ENCODE measurements around the gene ARHGEF16.

ARHGEF16 gene

DNA sequence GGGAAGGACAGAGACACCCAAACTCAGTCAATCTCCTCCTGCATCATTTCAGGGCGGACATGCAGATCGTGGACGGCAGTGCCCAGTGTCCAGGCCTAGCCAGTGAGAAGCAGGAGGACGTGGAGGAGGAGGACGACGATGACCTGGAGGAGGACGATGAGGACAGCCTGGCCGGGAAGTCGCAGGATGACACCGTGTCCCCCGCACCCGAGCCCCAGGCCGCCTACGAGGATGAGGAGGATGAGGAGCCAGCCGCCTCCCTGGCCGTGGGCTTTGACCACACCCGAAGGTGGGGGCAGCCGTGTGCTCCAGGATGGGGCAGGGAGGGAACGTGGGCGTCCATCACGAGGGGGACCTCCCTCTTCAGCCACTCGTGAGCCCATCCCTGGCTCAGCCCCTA, 23.6 kb upstream of the ARHGEF16 start:
- no peaks in the 10 kb centered on the region for H3K9me3 Mint-ChIP-seq

DNA sequence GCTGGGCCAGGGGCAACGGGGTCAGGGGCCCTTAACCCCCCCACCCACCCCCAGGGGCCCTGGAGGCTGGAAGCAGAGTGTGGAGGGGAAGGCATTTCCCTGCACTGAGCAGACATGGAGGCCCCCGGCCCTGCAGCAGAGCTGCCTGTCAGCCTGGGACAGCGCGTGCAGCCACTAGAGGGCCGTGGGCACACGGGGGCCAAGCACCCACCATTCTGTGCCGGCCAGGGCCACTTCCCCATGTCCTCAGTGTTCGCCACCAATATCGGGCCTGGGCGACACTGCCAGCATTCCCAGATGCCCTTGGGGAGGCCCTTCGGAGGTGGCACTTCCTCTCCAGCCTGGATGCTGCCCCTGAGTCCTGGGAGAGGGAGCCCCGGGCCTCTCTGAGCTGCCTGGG, 23.2 kb upstream of the ARHGEF16 start:
- Mint-ChIP-seq H3K27me3 (peaks cover 27% of the 10 kb centered on the region), H3K9me3 (no peaks in the 10 kb centered on the region), H3K4me3 (no peak overlapping the region), H3K27ac (no peak overlapping the region), H3K36me3 (no peaks in the 10 kb centered on the region), H3K4me1 (no peaks in the 10 kb centered on the region)
- ATAC-seq: no peak

More for the DNA sequence above, 23.6 kb upstream of the ARHGEF16 start:
- ATAC-seq: no peak
- Mint-ChIP-seq H3K27me3 (peaks cover 27% of the 10 kb centered on the region), H3K4me3 (no peak overlapping the region), H3K27ac (no peak overlapping the region), H3K4me1 (no peaks in the 10 kb centered on the region), H3K36me3 (no peaks in the 10 kb centered on the region)

DNA sequence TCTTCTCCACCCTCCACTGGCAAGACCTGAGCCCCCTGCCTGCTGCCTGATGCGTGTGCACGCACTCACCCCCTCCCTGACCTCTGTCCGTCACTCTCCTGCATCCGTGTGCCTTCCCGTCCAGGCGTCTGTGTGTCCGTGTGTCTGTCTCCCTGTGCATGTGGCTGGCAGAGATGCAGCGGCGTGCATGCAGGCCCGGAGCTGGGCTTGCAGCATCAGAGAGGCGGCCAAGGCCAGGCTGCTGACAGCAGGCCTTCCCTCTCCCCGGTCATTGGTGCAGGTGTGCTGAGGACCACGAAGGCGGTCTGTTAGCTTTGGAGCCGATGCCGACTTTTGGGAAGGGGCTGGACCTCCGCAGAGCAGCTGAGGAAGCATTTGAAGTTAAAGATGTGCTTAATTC, 22.8 kb upstream of the ARHGEF16 start:
- Mint-ChIP-seq H3K27me3 (peaks cover 30% of the 10 kb centered on the region), H3K4me1 (no peaks in the 10 kb centered on the region), H3K9me3 (no peaks in the 10 kb centered on the region), H3K4me3 (no peak overlapping the region), H3K36me3 (no peaks in the 10 kb centered on the region), H3K27ac (no peak overlapping the region)
- no peak for ATAC-seq

DNA sequence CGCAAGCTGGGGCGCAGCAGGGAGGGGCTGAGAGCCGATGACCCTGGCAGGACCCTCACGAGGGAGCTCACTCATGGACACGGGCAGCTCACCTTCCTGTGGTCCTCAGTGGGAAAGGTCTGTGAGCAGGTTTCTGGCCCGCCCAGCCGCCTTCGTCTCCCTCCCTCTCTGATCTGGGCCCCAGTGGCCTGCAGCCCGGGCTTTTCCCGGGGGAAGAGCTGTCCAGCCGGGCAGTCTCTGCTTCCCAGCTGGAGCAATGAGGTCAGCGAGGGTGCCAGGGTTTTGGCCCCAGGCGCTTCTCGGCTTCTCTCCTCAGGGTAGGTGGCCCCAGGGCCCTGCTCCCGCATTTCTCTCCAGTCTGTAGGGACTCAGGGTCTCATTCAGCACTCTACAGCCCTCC, 22.2 kb upstream of the ARHGEF16 start:
- Mint-ChIP-seq H3K4me1 (no peaks in the 10 kb centered on the region), H3K36me3 (no peaks in the 10 kb centered on the region), H3K4me3 (no peak overlapping the region), H3K27ac (no peak overlapping the region), H3K27me3 (peaks cover 36% of the 10 kb centered on the region), H3K9me3 (no peaks in the 10 kb centered on the region)
- no peak for ATAC-seq

DNA sequence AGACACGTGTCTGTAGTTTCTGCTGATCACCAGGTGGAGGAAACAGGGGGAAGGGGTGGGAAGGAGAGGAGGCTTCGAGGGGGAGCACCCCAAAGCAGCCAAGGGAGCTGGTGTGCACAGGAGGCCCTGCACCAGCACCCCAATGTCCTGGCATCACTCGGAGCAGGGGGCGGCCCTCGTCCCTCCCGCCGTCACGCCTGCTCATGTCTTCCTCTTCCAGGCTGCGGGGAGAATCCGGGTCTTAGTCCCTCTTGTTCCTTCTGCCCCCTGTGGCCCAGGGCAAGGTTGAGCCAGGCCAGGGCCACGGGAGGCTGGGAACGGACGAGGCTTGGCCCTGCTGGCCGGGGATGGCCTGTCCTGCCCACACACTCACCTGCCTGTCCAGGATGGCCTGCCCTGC, 21.4 kb upstream of the ARHGEF16 start:
- no peaks in the 10 kb centered on the region for H3K9me3 Mint-ChIP-seq
- no peak overlapping the region for H3K4me3 Mint-ChIP-seq
- H3K36me3 Mint-ChIP-seq: no peaks in the 10 kb centered on the region
- H3K27me3 Mint-ChIP-seq: peaks cover 38% of the 10 kb centered on the region
- ATAC-seq: no peak
- H3K27ac Mint-ChIP-seq: no peak overlapping the region
- H3K4me1 Mint-ChIP-seq: no peaks in the 10 kb centered on the region

DNA sequence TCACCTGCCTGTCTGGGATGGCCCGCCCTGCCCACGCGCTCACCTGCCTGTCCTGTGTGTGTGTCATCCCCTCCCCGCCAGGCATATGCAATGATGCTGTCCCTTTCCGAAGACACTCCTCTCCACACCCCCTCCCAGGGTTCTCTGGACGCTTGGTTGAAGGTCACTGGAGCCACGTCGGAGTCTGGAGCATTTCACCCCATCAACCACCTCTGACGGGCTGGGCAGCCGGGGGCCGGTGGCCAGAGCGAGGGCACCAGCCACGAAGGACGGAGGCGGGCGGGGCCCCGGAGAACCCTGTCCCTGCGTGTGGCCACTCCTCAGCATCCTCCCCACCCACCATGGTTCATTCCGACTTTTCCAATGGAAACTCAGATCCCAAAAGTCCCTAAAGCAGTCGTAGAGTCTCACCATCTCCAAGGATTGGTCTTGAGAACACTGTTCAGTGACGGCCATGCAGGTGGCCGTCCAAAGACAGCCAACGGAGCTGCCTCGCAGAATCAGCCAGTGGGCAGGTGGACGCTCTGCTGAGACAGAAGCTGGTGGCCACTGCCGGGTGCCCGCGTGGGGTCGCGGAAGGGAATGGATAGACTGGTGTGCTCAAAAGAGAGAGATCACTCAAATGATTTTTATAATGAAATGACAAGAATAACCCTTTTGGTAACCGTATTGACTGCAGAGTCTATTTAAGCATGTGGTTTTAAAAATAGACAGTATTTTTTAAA, 20.7 kb upstream of the ARHGEF16 start:
- Mint-ChIP-seq H3K36me3 (no peaks in the 10 kb centered on the region), H3K4me3 (no peak overlapping the region), H3K9me3 (no peaks in the 10 kb centered on the region), H3K27me3 (peaks cover 38% of the 10 kb centered on the region), H3K27ac (no peak overlapping the region), H3K4me1 (no peaks in the 10 kb centered on the region)
- ATAC-seq: no peak

DNA sequence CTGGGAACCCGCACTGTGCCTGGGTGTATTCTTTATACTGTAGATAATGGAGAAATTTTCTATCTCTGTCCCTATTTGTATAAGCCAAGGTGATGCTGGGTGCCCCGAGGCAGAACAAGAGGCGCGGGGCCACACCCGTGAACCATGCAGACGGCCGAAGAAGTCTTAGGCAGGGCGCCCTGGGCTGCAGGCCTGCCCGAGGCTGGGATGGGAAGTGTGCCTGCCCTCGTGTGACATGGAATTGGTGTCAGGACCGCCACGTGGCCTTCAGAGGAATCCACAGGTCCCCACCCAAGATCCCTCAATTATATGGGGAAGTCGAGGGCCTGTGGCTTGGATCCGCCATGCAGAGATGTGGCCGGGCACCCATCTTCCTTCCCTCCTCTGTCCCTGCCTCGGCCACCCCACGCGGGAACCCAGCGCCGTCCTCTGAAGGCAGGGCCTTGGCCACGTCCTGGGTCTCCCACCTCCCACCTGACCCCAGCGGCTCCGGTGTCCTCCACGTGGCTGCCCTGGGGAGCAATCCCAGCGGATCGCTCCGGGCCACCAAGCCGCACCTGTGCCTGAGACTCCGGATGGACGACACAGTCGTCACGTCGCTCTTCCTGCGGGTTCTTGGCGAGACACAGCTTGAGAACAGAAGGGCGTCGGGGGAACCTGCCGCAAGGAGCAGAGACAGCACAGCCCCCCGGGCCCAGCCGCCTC, 19.9 kb upstream of the ARHGEF16 start:
- Mint-ChIP-seq H3K27me3 (peaks cover 38% of the 10 kb centered on the region), H3K4me3 (no peak overlapping the region), H3K27ac (no peak overlapping the region), H3K36me3 (no peaks in the 10 kb centered on the region), H3K9me3 (no peaks in the 10 kb centered on the region), H3K4me1 (no peaks in the 10 kb centered on the region)
- ATAC-seq: no peak

DNA sequence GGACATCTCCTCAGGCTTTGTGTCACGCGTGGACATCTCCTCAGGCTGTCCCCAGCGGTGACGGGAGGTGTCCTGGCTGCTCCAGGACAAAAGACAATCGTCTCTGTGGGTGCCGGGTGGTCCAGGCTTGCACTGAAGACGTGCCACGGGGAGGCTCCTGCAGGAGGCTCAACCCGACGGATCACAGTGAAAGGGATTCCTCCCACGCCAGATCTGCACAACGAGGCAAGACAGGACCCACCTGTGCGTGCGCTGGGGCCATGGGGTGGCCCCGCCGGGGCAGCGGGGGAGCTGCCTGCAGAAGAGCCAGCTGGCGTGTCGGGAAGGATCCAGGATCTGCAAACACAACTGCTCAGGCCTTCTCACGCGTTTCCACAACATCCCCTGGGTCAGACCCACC, 18.8 kb upstream of the ARHGEF16 start:
- Mint-ChIP-seq H3K9me3 (no peaks in the 10 kb centered on the region), H3K36me3 (no peaks in the 10 kb centered on the region), H3K27me3 (peaks cover 45% of the 10 kb centered on the region), H3K4me3 (no peak overlapping the region), H3K4me1 (no peaks in the 10 kb centered on the region), H3K27ac (no peak overlapping the region)
- no peak for ATAC-seq

DNA sequence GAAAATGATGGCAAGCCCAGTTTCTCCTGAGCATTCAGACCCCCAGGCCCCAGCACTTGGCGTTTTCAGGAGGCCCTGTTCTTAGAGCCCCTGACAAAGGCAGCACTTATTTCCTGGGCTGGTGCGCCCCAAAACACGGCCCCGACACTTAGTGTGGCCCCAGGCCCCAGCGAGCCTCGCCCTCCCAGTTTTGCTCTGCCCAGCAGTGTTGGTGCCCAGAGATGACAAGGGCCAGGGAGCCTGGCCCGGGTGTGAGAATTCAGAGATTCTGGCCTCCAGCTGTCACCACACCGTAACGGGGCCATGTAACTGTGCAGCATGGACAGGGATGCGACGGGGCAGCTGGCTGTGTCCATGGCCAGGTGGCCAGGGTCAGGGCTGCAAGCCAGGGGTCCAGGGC, 18.0 kb upstream of the ARHGEF16 start:
- Mint-ChIP-seq H3K4me3 (no peak overlapping the region), H3K27ac (no peak overlapping the region), H3K27me3 (peaks cover 45% of the 10 kb centered on the region), H3K9me3 (no peaks in the 10 kb centered on the region), H3K36me3 (no peaks in the 10 kb centered on the region), H3K4me1 (no peaks in the 10 kb centered on the region)
- ATAC-seq: no peak

DNA sequence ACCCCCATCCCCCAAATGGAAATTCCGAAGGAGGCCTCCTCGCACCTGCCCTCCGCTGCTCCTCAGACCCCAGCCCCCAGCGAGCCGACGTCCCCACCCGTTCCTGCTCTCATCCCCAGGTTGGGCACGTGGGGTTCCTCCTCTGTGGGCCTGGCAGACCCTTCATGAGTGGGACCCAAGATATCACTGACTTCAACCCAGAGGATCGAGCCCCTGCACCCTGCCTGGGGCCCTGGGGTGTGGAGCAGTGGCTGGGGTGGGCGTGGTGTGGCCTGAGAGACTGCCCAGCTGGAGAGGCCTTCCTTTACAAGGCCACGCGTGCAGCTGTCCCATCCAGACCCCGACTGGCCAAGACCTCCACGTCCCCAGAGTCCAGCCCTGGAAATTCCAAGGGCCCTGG, 17.6 kb upstream of the ARHGEF16 start:
- Mint-ChIP-seq H3K4me3 (no peak overlapping the region), H3K27ac (no peak overlapping the region), H3K36me3 (no peaks in the 10 kb centered on the region), H3K27me3 (peaks cover 42% of the 10 kb centered on the region), H3K9me3 (no peaks in the 10 kb centered on the region), H3K4me1 (no peaks in the 10 kb centered on the region)
- ATAC-seq: no peak

DNA sequence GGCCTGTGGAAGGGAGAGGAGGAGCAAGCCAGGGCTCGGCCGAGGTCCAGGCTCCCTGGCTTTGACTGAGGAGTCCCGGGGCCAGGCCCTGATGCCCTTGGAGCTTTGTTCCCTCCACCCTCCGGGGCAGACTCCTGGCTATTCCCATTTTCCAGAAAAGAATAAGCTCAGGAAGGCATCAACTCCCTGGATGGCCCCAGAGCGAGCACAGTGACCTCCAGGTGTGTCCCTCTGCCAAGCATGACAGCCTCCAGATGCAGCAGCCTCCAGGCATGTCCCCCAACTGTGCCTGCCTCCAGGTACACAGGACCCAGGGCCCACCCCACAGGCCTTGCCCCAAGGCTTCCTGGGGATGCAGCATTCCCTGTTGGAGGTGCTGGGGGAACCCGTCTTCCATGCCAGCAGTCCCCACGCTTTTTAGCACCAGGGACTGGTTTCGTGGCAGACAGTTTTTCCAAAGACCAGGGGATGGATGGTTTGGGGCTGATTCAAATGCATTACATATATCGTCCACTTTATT, 15.7 kb upstream of the ARHGEF16 start:
- Mint-ChIP-seq H3K36me3 (no peaks in the 10 kb centered on the region), H3K4me1 (no peaks in the 10 kb centered on the region), H3K27me3 (peaks cover 37% of the 10 kb centered on the region), H3K9me3 (no peaks in the 10 kb centered on the region), H3K27ac (no peak overlapping the region), H3K4me3 (no peak overlapping the region)
- no peak for ATAC-seq

DNA sequence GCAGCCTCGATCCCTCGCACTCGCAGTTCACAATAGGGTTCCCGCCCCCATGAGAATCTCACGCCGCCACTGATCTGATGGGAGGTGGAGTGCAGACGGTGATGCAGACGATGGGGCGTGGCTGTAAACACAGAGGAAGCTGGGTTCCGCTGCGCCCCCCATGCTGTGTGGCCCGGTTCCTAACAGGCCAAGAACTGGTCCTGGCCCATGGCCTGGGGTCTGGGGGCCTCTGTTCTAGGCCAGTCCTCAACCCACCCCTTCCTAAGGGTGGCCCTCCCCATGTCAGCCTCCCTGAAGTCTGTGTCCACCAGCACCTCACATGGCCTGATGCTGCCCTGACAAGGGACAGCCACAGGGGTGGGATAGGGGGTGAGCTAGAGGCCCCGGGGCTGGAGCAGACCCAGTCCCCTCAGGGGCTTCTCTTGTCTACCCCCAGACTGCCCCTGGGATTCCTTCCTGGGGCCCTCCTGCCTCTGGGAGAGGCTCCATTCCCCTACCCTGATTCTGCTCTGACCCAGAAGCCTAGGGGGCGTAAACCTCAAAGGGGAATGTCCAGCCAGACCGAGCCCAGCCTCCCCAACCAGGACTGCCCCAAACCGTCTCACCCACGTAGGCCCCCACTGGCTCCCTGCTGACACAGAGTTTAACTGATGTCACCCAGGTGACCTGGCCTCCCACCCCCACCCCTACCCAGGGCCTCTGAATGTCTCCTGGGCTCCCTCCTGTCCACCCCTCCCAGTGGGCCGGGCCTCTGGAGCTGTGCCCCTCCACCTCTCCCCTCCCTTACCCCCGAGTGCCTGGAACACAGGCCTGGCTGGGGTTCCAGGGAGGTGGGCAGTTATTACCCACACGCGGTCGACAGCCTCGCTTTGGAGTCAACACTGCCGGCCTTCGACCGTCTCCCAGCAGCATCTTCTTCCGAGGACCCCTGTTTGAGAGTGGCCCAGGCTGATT, 14.8 kb upstream of the ARHGEF16 start:
- Mint-ChIP-seq H3K27ac (no peak overlapping the region), H3K4me3 (no peak overlapping the region), H3K4me1 (no peaks in the 10 kb centered on the region), H3K27me3 (peaks cover 42% of the 10 kb centered on the region), H3K9me3 (no peaks in the 10 kb centered on the region), H3K36me3 (no peaks in the 10 kb centered on the region)
- peak; percentile 17 for ATAC-seq

DNA sequence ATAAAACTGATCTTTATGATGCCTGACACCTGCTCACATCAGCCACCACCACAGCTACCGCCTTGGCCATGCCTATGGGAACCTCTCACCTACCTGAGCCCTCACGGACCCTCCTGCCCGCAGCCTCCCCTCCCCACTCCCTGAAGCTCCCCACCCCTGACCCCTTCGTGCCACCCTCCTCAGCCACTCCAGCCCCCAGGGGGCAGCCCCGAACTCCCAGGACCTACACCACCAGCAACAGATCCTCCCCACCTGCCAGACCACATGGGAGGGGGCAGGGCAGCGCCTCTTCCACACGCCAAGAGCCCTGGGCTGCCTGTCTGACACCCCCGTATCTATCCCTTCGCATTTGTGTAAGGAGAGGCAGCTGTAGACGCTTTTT, 14.2 kb upstream of the ARHGEF16 start:
- H3K4me3 Mint-ChIP-seq: no peak overlapping the region
- peak; percentile 29 for ATAC-seq
- peaks cover 42% of the 10 kb centered on the region for H3K27me3 Mint-ChIP-seq
- H3K27ac Mint-ChIP-seq: no peak overlapping the region
- H3K4me1 Mint-ChIP-seq: no peaks in the 10 kb centered on the region
- no peaks in the 10 kb centered on the region for H3K9me3 Mint-ChIP-seq
- no peaks in the 10 kb centered on the region for H3K36me3 Mint-ChIP-seq

DNA sequence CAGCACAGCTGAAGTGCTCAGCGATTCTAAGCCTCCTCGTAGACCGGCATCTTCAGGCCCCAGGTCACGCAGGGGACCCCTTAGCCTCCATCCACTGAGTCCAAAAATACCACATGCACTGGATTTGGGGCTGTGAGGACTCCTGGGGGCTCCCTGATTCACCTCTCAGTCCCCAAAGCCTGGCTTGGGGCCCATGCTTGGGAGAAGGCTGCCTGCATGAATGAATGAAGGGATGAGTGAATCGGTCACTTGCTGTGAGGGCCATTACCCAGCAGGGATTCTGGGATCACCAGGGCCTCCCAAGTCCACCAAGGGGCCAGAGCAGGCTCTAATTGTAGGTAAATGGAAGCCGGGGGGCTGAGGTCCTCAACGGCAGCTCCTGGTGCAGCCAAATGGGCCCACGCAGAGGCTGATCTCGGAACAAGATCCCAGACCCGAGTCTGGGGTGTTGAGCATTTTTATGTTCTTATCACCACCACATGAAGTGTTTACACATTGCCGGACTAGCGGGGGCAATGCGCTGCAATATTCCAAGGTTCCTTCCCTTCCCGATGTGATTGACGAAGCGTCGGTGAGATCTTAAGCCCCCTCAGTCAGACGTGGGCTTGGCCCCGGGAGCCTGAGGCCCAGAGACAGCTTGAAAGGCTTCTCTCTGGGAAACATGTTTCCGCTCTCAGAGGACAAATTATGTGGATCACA, 13.6 kb upstream of the ARHGEF16 start:
- ATAC-seq: no peak
- no peaks in the 10 kb centered on the region for H3K4me1 Mint-ChIP-seq

DNA sequence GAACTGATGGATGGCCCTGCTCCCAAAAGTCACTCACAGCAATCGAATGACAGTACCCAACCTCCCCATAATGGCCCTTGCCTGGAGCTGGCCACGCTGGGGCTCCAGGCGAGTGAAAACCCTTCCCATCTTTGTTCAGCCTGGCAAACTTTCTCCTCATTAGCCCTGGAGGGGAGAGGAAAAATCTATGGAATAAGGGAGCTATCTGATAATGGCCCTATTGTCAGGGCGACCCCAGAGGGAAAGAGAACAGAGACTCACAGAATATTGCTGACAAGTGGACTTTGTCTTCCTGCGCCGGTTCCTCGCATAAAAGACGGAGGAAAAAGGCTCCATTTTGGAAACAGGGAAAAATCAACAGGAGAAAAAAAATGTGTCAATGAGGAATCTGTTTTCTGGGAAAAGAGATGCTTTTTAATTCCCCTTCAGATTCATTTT, 13.0 kb upstream of the ARHGEF16 start:
- no peaks in the 10 kb centered on the region for H3K9me3 Mint-ChIP-seq
- H3K36me3 Mint-ChIP-seq: no peaks in the 10 kb centered on the region
- no peak overlapping the region for H3K4me3 Mint-ChIP-seq
- ATAC-seq: no peak
- H3K27me3 Mint-ChIP-seq: peaks cover 42% of the 10 kb centered on the region
- no peak overlapping the region for H3K27ac Mint-ChIP-seq
- H3K4me1 Mint-ChIP-seq: no peaks in the 10 kb centered on the region

More for the DNA sequence above, 13.6 kb upstream of the ARHGEF16 start:
- Mint-ChIP-seq H3K36me3 (no peaks in the 10 kb centered on the region), H3K9me3 (no peaks in the 10 kb centered on the region), H3K4me3 (no peak overlapping the region), H3K27ac (no peak overlapping the region), H3K27me3 (peaks cover 42% of the 10 kb centered on the region)
